T-helper 1 cell (primary cell): ENCODE results near the gene UBE2E2.

Experiments used
- DNase-seq, 5 donors: peaks; one replicate each; pipeline ENCODE4 v3.0.0-alpha.2; 2012 to 2020

Gene UBE2E2

DNA sequence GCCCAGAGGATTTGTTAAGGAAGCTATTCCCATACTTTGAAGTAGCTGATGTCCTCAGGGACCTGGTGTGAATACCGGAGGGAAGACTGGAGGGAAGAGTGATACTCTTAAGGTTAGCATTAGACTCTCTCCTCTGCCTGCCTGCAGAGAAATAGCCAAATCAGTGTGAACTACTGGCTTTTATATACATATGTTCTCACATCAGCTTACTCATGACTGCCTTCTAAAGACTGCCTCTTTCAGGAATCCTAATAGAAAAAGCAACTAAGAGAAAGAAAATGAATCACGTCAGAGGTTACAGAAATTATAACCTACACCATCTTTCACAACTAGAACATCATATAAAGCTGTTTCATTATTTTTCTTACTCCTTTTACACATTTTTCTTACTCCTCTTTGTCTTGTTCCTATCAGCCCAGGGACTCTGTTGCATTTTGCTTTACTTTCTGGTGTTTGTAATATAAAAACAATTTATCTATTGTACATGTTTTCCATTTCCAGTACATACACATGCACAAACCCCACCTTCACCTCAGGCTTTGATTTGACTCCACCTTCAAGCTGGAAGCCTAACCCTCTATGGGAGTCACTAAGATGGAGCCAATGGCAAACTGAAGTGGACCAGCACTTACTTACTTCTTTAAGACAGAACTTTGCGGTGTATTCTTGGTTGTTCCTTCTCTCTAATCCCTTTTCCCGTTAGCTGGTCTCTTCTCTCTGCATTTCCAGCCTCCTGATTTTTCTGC lies 345.0 kb downstream of the UBE2E2 start:
- no peak for DNase-seq

DNA sequence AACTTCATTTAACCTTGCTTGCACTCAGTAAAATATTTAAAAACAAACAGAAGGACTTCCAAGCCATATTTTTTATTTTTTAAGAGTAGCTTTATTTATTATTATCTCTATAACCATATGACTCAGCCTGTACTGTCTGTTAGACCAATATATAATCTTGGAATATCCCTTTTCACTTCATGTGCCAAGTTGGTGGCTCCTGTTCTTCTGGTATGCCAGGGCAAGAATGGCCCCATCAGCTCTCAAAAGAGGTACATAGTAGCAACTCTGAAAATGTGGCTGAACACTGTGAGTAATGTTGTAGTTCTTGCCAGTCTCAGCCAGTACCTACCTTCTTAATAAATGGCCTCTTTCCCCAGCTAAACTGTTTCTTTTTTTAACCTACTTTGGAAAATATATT lies 345.6 kb downstream of the UBE2E2 start:
- DNase-seq: no peak

- DNase-seq: no peak
These were observed 346.2 kb downstream of the UBE2E2 start for GRCh38 chr3:23549148-23549910.

DNA sequence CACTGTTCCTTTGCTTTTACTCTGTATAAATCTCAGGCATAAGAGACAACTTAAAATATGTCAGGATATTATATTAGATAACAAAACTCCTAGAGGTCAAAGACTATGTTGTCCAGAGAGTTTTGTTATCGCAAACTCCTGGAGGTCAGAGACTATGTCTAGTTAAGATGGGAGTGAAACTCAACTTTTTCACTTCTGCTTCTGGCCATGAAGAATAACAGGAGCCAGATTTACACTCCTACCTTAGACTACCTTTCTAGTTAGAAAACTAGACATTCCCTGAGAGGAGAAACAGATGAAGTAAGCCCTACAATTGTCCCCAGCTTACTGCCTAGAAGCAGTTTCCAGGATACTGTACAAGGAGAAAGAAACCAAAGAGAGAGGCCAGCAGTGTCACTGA lies 347.3 kb downstream of the UBE2E2 start:
- DNase-seq: no peak

GRCh38 chr3:23552506-23552905 lies 349.4 kb downstream of the UBE2E2 start:
- DNase-seq: no peak

DNA sequence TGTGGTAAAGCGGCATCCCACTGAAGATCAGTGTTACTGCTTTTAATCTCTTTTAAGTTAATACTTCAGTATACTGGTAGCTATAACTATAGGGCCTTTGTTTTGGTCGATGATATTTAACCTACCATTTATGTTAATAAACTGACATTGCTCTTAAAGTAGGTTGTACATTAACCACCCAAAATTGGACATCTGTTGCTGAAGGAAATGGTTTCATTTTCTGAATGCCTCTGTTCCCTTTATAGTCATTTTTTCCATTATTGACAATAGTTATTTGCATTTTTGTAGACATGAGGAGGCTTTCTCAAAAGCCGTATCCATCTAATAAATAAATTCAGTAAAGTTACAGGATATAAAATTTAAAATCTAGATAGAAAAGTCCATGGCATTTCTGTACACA lies 350.2 kb downstream of the UBE2E2 start:
- DNase-seq: no peak

DNA sequence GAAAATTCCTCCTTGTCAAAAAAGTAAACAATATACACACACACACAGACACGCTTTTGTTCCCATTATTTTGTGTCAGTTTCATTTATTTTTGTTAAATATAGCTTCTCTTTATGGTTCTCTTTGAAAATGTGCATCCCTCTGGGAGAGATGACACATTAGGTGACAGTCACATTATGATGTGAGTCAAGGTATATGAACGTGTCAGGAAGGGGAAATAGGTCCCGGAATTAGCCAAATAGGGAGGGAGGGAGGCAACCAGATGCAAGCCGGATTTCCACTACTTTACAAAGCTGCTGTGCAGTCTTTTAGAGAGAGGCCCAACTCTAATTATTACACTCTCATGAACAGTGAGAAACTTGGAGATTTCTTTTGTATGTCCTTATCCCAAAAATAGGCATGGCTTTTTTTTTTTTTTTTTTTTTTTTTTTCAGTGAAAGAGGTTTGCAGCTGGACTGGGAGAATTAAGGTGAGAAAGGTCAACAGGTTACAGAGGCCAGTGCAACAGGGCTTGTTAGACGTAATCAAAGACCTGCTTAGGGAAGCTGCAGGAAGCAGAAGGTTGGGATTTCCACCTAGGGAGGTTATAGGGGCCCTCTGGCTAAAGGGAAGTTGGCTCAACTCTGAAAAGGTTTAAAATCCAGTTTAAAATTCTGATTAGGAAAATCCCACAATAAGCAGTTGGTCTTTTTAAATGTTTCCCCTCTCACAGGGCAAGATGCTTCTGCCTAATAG lies 362.1 kb downstream of the UBE2E2 start:
- no peak for DNase-seq

- DNase-seq: no peak
These were observed 363.4 kb downstream of the UBE2E2 start for GRCh38 chr3:23566499-23566898.

DNA sequence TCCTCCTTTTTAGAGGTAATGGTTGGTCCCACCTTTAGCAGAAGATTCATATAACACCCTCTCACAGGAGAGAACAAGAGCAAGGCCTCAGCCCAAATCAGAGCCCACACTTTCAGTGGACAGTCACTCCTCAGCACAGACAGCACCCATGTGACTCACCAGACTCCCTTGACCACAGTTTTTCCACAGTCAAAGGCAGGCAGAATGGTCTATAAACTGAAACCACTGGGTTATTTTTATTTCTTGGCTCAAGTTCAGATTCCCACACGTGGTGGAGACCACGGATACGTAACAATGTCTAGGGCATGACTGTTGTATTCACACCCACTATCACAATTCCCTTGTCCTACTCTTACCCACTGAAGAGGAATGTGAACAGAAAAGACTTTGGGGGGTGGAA lies 364.8 kb downstream of the UBE2E2 start:
- DNase-seq: no peak

- DNase-seq: no peak
These were observed 370.7 kb downstream of the UBE2E2 start for GRCh38 chr3:23573827-23574226.

DNA sequence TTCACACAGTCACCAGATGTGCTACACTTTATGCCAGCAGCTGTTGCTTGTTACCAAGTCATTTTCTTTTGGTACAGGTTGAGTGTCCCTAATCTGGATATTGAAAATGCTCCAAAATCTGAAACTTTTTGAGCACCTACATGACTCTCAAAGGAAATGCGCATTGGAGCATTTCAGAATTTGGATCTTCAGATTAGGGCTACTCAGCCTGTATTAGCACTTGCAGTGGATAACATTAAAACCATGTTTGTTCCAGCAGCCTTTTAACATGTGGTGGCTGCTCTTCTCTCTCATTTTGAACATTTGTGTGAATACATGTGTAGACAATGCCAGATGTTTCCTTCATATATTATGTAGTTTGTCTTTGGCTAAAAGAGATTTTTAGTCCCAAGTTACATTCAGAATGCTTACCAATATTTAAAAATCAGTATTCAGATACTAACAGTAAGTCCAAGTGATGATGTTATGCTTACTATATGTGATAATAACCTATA lies 371.7 kb downstream of the UBE2E2 start:
- DNase-seq: no peak

- no peak for DNase-seq
These were observed 372.6 kb downstream of the UBE2E2 start for GRCh38 chr3:23575697-23576096.

DNA sequence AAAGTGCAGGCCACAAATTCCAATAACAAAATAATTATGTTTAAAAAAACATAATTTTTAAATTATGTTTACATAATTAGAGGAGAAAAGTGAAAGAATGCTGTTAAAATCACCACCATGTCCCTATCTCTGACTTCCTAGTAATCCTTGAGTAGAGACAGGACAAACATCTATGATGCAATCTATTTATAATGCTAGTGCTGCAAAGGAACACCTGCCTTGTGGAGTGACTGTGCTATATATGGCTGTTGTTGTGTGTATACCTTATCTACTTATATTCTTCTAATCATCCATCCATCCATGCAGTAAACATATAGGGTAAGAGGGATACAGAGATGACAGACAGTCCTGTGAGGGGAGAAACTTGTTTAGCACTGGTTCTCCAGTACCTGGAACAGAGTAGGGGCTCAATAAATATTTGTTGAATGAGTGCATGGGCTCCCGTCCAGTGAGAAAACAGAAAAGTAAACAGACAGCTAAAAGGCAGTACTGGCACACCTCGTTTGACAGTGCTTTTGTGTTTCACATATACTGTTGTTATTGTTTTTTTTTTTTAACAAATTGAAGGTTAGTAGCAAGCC lies 373.3 kb downstream of the UBE2E2 start:
- DNase-seq: no peak

DNA sequence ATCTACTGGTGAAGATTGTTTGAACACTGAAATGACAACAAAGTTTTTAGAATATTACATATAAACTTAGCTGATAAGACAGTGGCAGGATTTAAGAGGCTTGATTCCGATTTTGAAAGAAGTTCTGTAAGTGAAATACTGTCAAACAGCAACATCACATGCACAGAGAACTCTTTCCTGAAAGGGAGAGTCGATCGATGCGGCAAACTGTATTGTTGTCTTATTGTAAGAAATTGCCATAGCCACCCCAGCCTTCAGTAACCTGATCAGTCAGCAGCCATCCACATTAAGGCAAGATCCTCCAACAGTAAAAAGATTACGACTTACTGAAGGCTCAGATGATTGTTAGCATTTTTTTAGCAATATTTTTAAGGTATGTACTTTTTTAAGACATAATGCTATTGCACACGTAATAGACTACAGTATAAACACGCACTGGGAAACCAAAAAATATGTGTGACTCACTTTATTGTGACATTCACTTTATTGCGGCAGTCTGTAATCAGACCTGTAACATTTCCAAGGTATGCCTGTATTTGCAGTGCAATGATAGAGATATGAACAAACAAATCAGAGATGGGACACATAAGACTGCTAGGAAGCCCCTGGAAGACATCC lies 377.1 kb downstream of the UBE2E2 start:
- no peak for DNase-seq

DNA sequence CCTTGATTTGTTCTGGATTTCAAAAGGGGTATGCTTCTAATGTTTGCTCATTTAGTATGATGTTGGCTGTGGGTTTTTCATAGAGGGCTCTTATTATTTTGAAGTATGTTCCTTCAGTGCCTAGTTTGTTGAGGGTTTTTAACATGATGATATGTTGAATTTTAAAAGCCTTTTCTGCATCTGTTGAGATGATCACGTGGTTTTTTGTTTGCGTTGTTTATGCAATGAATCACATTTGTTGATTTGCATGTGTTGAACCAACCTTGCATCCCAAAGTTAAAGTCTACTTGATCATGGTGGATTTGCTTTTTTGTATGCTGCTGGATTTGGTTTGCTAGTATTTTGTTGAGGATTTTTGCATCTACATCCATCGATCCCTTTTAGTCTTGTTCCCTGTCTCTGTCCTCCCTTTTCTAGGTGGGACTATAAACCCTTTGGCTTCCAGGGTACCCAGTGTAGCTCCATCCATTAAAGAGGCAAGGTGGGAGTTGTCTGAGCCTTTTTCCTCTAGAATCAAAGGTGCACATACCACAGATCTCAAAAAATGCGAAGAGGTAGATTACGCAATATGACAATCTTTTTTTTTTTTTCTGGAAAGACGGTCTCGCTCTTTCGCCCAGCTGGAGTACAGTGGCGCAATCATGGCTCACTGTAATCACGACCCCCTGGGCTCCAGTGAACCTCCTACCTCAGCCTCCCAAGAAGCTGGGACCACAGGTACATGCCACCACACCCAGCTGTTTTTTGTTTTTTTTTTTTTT lies 381.0 kb downstream of the UBE2E2 start:
- DNase-seq: no peak

GRCh38 chr3:23587513-23587912 lies 384.4 kb downstream of the UBE2E2 start:
- no peak for DNase-seq

DNA sequence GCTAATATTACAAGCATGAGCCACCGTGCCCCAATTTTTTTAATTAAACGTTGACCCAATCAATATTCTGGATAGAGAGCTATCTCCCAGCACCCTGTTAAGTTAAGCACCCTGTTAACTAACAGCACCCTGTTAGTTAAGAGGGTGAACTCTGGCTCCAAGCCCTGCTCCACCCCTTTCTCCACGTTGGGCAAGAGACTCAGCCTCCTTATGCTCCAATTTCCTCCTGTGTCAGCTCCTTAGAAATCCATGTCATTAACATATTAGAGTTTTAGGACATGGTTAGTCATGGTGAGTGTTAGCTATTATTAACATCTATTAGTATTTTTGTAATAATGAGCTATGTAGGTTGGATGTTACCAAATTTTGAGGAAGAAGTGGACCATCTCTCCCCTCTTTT lies 385.4 kb downstream of the UBE2E2 start:
- no peak for DNase-seq

DNA sequence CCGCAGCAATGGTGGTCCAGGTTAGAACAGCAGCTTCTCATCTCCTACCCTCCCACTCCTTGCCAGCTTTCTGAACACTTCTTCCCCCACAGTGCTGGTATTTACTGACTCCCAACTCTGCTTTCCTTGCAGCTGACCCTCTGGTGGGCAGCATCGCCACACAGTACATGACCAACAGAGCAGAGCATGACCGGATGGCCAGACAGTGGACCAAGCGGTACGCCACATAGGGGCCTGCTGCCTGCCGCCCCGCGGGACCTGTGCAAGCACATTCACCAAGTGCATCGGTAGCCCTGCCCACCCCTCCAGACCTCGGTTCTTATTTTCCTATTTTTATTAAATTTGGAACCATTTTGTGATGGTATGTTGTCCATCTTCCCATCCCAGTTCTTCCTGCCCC lies 386.5 kb downstream of the UBE2E2 start:
- DNase-seq: no peak

GRCh38 chr3:23590424-23591273 lies 387.5 kb downstream of the UBE2E2 start:
- DNase-seq: no peak

DNA sequence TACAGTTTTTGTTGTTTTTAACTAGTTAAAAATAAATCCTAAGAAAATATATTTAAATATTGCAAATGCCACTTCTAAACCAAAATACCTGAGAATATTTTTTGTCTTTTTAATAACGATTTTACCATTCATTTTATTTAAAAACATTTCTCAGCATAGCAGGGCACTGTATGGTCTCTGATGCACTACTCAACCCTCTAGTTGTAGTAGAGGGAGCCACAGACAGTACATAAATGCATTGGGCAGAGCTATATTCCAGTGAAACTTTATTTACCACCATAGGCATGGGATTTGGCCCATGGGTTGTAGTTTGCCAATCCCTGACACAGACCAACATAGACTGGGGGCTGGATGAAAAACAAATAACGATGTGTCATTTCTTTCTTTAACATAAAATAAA lies 388.2 kb downstream of the UBE2E2 start:
- no peak for DNase-seq
